GM21367 (cell line): Measurements from ENCODE around the gene ULK4.
"Not testable (repeated sequence)": the region's sequence is repeated elsewhere in the genome, so short reads cannot be mapped to it uniquely, and the experiment has no call there.

ENCODE experiments used
- ATAC-seq: cut with Tn5 transposase; IDR thresholded peaks from one replicate; pipeline ENCODE4 v1.9.1; 2021; ENCODE audit not compliant: unreplicated experiment

ULK4 gene

GRCh38 chr3:41872157-41872556, 89.7 kb downstream of the ULK4 start:
- no peak for ATAC-seq

- ATAC-seq = no peak
Observed at GRCh38 chr3:41867533-41867932, 94.4 kb downstream of the ULK4 start.

GRCh38 chr3:41866298-41866697, 95.6 kb downstream of the ULK4 start:
- ATAC-seq = no peak

- no peak for ATAC-seq
Observed at GRCh38 chr3:41863024-41863423, 98.9 kb downstream of the ULK4 start.

GRCh38 chr3:41860489-41860888, 101.4 kb downstream of the ULK4 start:
- ATAC-seq = not testable (repeated sequence)

GRCh38 chr3:41854956-41855355, 106.9 kb downstream of the ULK4 start:
- ATAC-seq = no peak

GRCh38 chr3:41853540-41854196, 108.2 kb downstream of the ULK4 start:
- no peak for ATAC-seq

GRCh38 chr3:41848753-41849574, 112.9 kb downstream of the ULK4 start:
- no peak for ATAC-seq

- no peak for ATAC-seq
Observed at GRCh38 chr3:41847679-41848078, 114.2 kb downstream of the ULK4 start.

GRCh38 chr3:41846850-41847249, 115.1 kb downstream of the ULK4 start:
- no peak for ATAC-seq

GRCh38 chr3:41845826-41846225, 116.1 kb downstream of the ULK4 start:
- no peak for ATAC-seq

GRCh38 chr3:41844256-41844655, 117.6 kb downstream of the ULK4 start:
- not testable (repeated sequence) for ATAC-seq

- not testable (repeated sequence) for ATAC-seq
Observed at GRCh38 chr3:41840936-41841668, 120.8 kb downstream of the ULK4 start.

GRCh38 chr3:41836360-41837134, 125.4 kb downstream of the ULK4 start:
- no peak for ATAC-seq

GRCh38 chr3:41833628-41834027, 128.3 kb downstream of the ULK4 start:
- ATAC-seq = no peak

GRCh38 chr3:41819236-41819635, 142.7 kb downstream of the ULK4 start:
- ATAC-seq = no peak

- no peak for ATAC-seq
Observed at GRCh38 chr3:41808618-41809017, 153.3 kb downstream of the ULK4 start.

- ATAC-seq = no peak
Observed at GRCh38 chr3:41808152-41808551, 153.8 kb downstream of the ULK4 start.

GRCh38 chr3:41794748-41795589, 166.9 kb downstream of the ULK4 start:
- ATAC-seq = no peak

GRCh38 chr3:41792806-41793205, 169.1 kb downstream of the ULK4 start:
- no peak for ATAC-seq
